BE2C (cell line): ENCODE measurements around the gene ADCY9.

Source experiments
- DNase-seq: peaks from one replicate; pipeline ENCODE4 v3.0.0-alpha.2; 2020
- H3K27me3 ChIP-seq: fragments of 250-450 bp; sonication (Bioruptor Pico); 2 replicates; pipeline ENCODE4 v1.5.1; 2020; ENCODE audit warnings: mild to moderate bottlenecking
- H3K36me3 ChIP-seq: fragments of 250-450 bp; sonication (Bioruptor Pico); 2 replicates; pipeline ENCODE4 v1.5.1; 2020; ENCODE audit warnings: mild to moderate bottlenecking
- H3K4me1 ChIP-seq: fragments of 250-450 bp; sonication (Bioruptor Pico); 2 replicates; pipeline ENCODE4 v1.5.1; 2020
- H3K4me3 ChIP-seq: 2 replicates; pipeline ENCODE4 v1.5.1; 2011; ENCODE audit warnings: low read depth, low read length
- H3K9me3 ChIP-seq: fragments of 250-450 bp; sonication (Bioruptor Pico); 2 replicates; pipeline ENCODE4 v1.5.1; 2020
- TF ChIP-seq, protein P1 (sequence below): IDR thresholded peaks from 2 replicates; pipeline ENCODE4 v1.5.1; 2012; ENCODE audit warnings: mild to moderate bottlenecking, low read depth, low read length

The ADCY9 gene

DNA sequence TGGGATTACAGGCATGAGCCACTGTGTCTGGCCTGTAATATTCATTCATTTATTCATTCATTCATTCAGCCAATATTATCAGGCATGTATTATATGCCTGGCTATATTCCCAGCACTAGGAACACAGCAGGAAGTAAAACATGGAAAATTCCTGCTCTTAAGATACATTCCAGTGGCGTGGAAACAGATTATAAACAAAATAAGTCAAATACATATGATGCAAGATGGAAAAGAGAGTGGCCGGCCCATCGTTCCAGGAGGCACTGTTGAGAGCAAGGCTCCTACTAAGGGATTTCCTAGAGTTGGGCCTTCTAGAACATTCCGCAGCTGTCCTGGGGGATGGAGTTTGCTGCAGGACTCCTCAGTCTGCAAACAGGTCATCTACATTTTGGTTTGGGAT is 17.7 kb downstream of the ADCY9 start:
- no peaks in the 10 kb centered on the region for H3K9me3 ChIP-seq
- H3K36me3 ChIP-seq, result peaks cover 10% of the 10 kb centered on the region
- TF ChIP-seq, protein P1, sequence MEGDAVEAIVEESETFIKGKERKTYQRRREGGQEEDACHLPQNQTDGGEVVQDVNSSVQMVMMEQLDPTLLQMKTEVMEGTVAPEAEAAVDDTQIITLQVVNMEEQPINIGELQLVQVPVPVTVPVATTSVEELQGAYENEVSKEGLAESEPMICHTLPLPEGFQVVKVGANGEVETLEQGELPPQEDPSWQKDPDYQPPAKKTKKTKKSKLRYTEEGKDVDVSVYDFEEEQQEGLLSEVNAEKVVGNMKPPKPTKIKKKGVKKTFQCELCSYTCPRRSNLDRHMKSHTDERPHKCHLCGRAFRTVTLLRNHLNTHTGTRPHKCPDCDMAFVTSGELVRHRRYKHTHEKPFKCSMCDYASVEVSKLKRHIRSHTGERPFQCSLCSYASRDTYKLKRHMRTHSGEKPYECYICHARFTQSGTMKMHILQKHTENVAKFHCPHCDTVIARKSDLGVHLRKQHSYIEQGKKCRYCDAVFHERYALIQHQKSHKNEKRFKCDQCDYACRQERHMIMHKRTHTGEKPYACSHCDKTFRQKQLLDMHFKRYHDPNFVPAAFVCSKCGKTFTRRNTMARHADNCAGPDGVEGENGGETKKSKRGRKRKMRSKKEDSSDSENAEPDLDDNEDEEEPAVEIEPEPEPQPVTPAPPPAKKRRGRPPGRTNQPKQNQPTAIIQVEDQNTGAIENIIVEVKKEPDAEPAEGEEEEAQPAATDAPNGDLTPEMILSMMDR, result no peak
- H3K27me3 ChIP-seq, result no peaks in the 10 kb centered on the region
- DNase-seq, result no peak
- H3K4me3 ChIP-seq, result no peak overlapping the region
- H3K4me1 ChIP-seq, result peaks cover 12% of the 10 kb centered on the region

DNA sequence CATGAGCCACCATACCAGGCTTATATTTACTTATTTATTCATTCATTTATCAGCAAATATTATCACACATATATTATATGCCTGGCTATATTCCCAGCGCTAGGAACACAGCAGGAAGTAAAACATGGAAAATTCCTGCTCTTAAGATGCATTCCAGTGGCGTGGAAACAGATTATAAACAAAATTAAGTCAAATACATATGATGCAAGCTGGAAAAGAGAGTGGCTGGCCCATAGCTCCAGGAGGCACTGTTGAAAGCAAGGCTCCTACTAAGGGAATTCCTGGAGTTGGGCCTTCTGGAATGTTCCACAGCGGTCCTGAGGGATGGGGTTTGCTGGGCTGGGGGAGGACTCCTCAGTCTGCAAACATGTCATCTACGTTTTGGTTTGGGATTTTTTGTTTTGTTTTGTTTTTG is 18.4 kb downstream of the ADCY9 start:
- Histone ChIP-seq H3K4me3 (no peak overlapping the region), H3K4me1 (peaks cover 16% of the 10 kb centered on the region), H3K9me3 (no peaks in the 10 kb centered on the region), H3K27me3 (no peaks in the 10 kb centered on the region), H3K36me3 (peaks cover 5% of the 10 kb centered on the region)
- TF ChIP-seq, protein P1, result no peak
- no peak for DNase-seq

DNA sequence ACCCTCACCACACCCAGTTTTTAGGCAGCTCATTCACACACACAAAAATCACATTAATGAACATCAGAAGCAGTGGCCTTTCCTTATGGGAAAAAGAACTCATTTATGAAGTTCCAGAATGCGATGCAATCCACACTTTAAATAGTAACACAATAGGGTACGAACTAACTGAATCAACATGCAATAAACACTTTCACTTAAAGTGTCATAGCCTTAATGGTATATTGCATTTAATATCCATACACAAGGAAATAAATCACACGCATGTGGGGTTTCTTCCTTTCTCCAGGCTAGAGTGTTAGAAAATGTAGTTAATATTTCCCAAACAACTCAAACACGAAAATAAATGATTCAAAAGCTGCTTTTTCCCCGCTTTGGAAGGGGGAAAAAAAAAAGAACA is 19.7 kb downstream of the ADCY9 start:
- H3K36me3 ChIP-seq, result no peaks in the 10 kb centered on the region; the same call in 1 of the 2 replicates
- H3K9me3 ChIP-seq, result no peaks in the 10 kb centered on the region
- H3K27me3 ChIP-seq, result no peaks in the 10 kb centered on the region
- TF ChIP-seq, protein P1, result no peak
- no peak overlapping the region for H3K4me3 ChIP-seq
- peaks cover 18% of the 10 kb centered on the region for H3K4me1 ChIP-seq
- DNase-seq, result no peak

DNA sequence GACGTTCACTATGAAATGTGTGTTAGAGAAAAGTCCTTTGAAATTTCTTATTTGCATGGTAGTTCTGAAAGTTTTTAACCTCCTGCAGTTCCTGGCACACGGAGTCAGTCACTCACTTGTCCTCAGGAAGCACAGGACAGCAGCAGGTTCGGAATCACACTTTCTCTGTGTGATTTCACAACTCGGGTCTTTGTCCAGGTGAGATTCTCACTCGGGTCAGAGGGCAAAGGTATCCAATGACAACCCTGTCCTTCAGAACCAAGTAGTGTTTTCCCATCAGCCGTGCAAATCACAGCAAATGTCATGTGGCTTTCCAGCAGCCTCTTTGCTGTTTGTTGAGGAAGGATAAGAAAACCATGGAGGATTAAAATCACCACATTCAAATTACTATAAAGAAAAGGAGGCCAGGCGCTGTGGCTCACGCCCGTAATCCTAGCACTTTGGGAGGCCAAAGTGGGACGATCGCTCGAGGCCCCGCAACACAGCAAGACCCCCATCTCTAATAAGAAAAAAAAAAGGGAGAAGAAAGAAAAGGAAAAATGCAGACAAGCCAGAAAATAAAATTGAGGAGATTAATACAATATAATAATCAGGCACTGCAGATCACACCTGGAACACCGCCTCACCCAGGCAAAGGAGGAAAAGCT is 22.0 kb downstream of the ADCY9 start:
- H3K27me3 ChIP-seq, result no peaks in the 10 kb centered on the region
- DNase-seq, result no peak
- peaks cover 18% of the 10 kb centered on the region for H3K4me1 ChIP-seq
- no peaks in the 10 kb centered on the region for H3K9me3 ChIP-seq
- H3K36me3 ChIP-seq, result no peaks in the 10 kb centered on the region; the same call in 1 of the 2 replicates
- no peak overlapping the region for H3K4me3 ChIP-seq
- TF ChIP-seq, protein P1, result no peak

DNA sequence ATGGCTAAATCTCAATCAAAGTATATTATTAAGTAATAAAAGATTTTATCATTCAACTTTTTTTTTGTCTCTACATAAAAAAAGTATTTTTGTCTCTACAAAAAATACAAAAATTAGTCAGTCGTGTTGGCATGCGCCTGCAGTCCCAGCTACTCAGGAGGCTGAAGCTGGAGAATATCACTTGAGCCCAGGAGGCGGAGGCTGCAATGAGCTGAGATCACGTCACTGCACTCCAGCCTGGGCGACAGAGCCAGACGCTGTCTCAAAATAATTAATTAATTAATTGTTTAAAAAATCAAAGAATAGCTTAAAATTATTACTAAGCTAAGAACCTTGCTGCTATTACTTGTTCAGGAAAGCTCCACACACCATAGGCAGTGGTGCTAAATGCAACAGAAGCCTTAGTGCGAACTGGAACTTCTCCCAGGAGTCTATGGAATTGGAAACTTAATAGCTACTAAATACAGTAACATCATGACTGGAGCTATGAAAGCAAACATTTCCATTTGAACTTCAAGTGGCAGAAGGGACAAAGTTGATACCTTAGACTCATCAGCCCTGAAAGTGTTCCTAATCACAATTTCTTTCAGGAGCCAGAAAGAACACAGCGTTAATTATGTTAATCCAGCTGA is 22.6 kb downstream of the ADCY9 start:
- TF ChIP-seq, protein P1, result no peak
- Histone ChIP-seq H3K9me3 (no peaks in the 10 kb centered on the region), H3K36me3 (no peaks in the 10 kb centered on the region; the same call in 1 of the 2 replicates), H3K4me1 (peaks cover 18% of the 10 kb centered on the region), H3K27me3 (no peaks in the 10 kb centered on the region), H3K4me3 (0 out of 2 replicates have a peak overlapping the region, but pooled peaks have one; percentile 6)
- DNase-seq, result no peak
